ENCODE measurements around the gene TEX261. TPM values are rescaled to one million over a fixed set of nuclear protein-coding genes. Genes with fewer than 3 reads are reported as not detected.

Gene TEX261
- total RNA-seq, 4 donors from 2014 or later: 34.0 to 54.2 (median 38.7) TPM

GRCh38 chr2:70995426-70995729, 705 bp upstream of the TEX261 start:
- H3K4me3 ChIP-seq: peak overlapping the region; percentile 90 to 94 (median 92)
- peak overlapping the region in 2 of 4 donors; percentile 85 to 92 for H3K27ac ChIP-seq
- H3K36me3 ChIP-seq: peaks cover 0 to 17% of the 10 kb centered on the region in 2 donors
- ATAC-seq (peak; percentile 1 to 21), DNase-seq (no peak)
- intact Hi-C loops (cut with DNase I; ENCODE audit: low total_unique reads) (loop anchor here (2.0 kb wide), 2 partner anchors 31 to 73 kb away; partner anchors contain the start of gene NAGK), in situ Hi-C loops (cut with MboI; ENCODE audit: low sequenced_read_pairs in 4 of 4) (no loop called here)
- no peaks in the 10 kb centered on the region for H3K27me3 ChIP-seq
- H3K9me3 ChIP-seq: no peaks in the 10 kb centered on the region
- TF ChIP-seq POLR2A (IDR thresholded peaks at IDR 0.05) (no peak), CTCF (IDR thresholded peaks at IDR 0.05 in 4 of 5, conservative IDR thresholded peaks at IDR 0.05 in 1 of 5) (peak in 1 of 5 experiments; percentile 35)
- H3K4me1 ChIP-seq: peaks cover 14 to 16% of the 10 kb centered on the region in 2 donors

- peaks cover 14 to 16% of the 10 kb centered on the region in 2 donors for H3K4me1 ChIP-seq
- in situ Hi-C loops (cut with MboI; ENCODE audit: low sequenced_read_pairs in 4 of 4): no loop called here
- no peaks in the 10 kb centered on the region for H3K27me3 ChIP-seq
- H3K36me3 ChIP-seq: peaks cover 0 to 28% of the 10 kb centered on the region in 2 donors
- DNase-seq (no peak), ATAC-seq (peak; percentile 49 to 50)
- TF ChIP-seq POLR2A (IDR thresholded peaks at IDR 0.05) (no peak), CTCF (IDR thresholded peaks at IDR 0.05 in 4 of 5, conservative IDR thresholded peaks at IDR 0.05 in 1 of 5) (no peak)
- H3K9me3 ChIP-seq: no peaks in the 10 kb centered on the region
- H3K4me3 ChIP-seq: peak overlapping the region; percentile 91 to 94 (median 94)
- H3K27ac ChIP-seq: peak overlapping the region; percentile 85 to 92 (median 88)
- intact Hi-C loops (cut with DNase I; ENCODE audit: low total_unique reads): loop anchor here (2.0 kb wide), 2 partner anchors 29 to 75 kb away; partner anchors contain the start of gene NAGK
These were observed 519 bp downstream of the TEX261 start for GRCh38 chr2:70994009-70994698.

DNA sequence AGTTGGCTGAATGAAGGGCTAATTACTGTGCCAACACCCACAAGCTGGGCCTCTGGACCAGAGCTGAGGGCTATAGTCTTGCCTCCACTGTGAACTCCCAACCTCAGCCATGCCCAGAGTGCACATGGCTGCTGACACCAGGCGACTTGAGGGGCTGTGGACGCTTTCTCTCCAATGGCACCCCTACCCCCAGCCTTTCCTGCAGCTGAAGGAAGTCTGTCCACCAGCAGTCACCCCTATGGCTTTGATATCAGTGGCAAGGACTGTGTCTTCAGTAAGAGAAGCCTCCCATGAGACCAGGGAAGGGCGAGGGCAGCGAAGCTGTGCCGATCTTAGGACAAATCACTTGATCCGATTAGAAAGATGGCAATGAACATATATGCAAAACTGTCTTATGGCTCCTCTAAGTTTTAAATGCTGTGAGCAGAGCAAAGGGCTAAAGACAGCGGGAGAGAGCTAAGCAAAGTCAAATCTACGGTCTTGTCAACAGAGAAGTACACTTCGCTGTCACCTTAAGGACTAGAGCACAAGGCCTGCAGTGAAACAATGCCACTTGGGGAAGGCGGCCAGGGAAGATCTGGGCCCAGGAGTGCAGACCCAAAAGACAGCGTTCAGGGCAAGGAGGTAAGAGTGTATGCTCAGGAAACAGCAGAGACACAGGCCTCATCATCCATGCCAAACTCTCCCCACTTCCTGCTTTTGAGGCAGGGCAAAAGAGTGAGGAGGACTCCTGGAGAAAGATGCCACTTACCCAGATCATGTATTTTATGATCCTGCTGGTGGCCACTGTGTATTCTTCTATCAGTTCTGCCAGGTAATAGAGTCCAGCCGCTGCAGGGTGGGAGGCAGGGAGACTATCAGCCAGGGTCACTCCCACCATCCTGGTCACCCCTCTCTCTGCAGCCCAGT, 1.5 kb downstream of the TEX261 start:
- no peaks in the 10 kb centered on the region for H3K27me3 ChIP-seq
- H3K9me3 ChIP-seq: no peaks in the 10 kb centered on the region
- peak overlapping the region; percentile 85 to 92 (median 88) for H3K27ac ChIP-seq
- in situ Hi-C loops (cut with MboI; ENCODE audit: low sequenced_read_pairs in 4 of 4) (no loop called here), intact Hi-C loops (cut with DNase I; ENCODE audit: low total_unique reads) (no loop called here)
- no peak for DNase-seq
- TF ChIP-seq POLR2A (IDR thresholded peaks at IDR 0.05) (no peak), CTCF (IDR thresholded peaks at IDR 0.05 in 4 of 5, conservative IDR thresholded peaks at IDR 0.05 in 1 of 5) (no peak)
- no peak for ATAC-seq
- peak overlapping the region; percentile 91 to 94 (median 94) for H3K4me3 ChIP-seq
- peaks cover 14 to 16% of the 10 kb centered on the region in 2 donors for H3K4me1 ChIP-seq
- H3K36me3 ChIP-seq: peaks cover 0 to 38% of the 10 kb centered on the region in 2 donors

- Histone ChIP-seq H3K4me1 (peaks cover 14 to 16% of the 10 kb centered on the region in 2 donors), H3K27ac (no peak overlapping the region), H3K4me3 (no peak overlapping the region), H3K36me3 (peaks cover 0 to 51% of the 10 kb centered on the region in 2 donors), H3K9me3 (no peaks in the 10 kb centered on the region), H3K27me3 (no peaks in the 10 kb centered on the region)
- DNase-seq (no peak), ATAC-seq (no peak)
- in situ Hi-C loops (cut with MboI; ENCODE audit: low sequenced_read_pairs in 4 of 4): no loop called here
- TF ChIP-seq CTCF (IDR thresholded peaks at IDR 0.05 in 4 of 5, conservative IDR thresholded peaks at IDR 0.05 in 1 of 5) (no peak), POLR2A (IDR thresholded peaks at IDR 0.05) (no peak)
- intact Hi-C loops (cut with DNase I; ENCODE audit: low total_unique reads): no loop called here
These were observed 2.9 kb downstream of the TEX261 start for GRCh38 chr2:70991742-70992141.
